Fibroblast of lung (primary cell): ENCODE data around the gene KPNA2.

ENCODE experiments used
- CTCF ChIP-seq, 2 donors: IDR thresholded peaks in 1 of 2; conservative IDR thresholded peaks in 1 of 2; 1 replicate in 1 of 2; 2 replicates in 1 of 2; pipeline ENCODE4 v1.5.1; 2011 to 2012; ENCODE audit warnings: low read length in 2 of 2, control low read depth in 1 of 2, inconsistent platforms in 1 of 2, low read depth in 1 of 2, mild to moderate bottlenecking in 1 of 2
- EZH2 ChIP-seq: IDR thresholded peaks from 2 replicates; pipeline ENCODE4 v1.5.1; 2012; ENCODE audit warnings: low read length, control low read depth, mild to moderate bottlenecking; ENCODE audit errors: missing control alignments

GRCh38 chr17:67993998-67994361 lies 41.6 kb upstream of the KPNA2 start:
- TF ChIP-seq CTCF (conservative IDR thresholded peaks at IDR 0.05 in 1 of 2, IDR thresholded peaks at IDR 0.05 in 1 of 2; ENCODE audit: low read depth in 1 of 2, low read length in 2 of 2), result no peak
- TF ChIP-seq EZH2, result no peak
